HepG2 (cell line): ENCODE measurements around the gene CDH13. TPM values are rescaled to one million over a fixed set of nuclear protein-coding genes. Genes with fewer than 3 reads are reported as not detected.

Experiments
- ATAC-seq: fragments of 200-7000 bp; cut with Tn5 transposase; 3 replicates; pipeline ENCODE4 v1.9.1; 2020; ENCODE audit warnings: mild to moderate bottlenecking, moderate library complexity
- BruUV-seq: library from RNA; stranded (reverse); fragments of 400-500 nt; replicated peaks from 2 replicates; lab custom pipeline; 2021; lab: Mats Ljungman, UMichigan
- CTCF ChIA-PET: fragments of 300-600 bp; formaldehyde crosslinking; extraction: SDS; loops from one replicate; lab custom pipeline; 2021; ENCODE audit warnings: low total read pairs, inconsistent platforms, low intra/inter-chr PET ratio; lab: Yijun Ruan, JAX
- POLR2A ChIA-PET: fragments of 350-600 bp; sonication (Branson Sonifier 250); formaldehyde crosslinking; loops from one replicate; lab custom pipeline; 2020; ENCODE audit warnings: antibody characterized with exemption, inconsistent platforms; lab: Yijun Ruan, JAX
- DNase-seq: peaks from one replicate; pipeline ENCODE4 v3.0.0-alpha.2; 2015; ENCODE audit warnings: low spot score
- FAIRE-seq: peaks from 3 replicates; lab custom pipeline; 2011; peaks lifted over from hg19 to GRCh38; lab: Jason Lieb, UNC
- H2AFZ ChIP-seq: one replicate; pipeline ENCODE4 v1.6.1; 2011; ENCODE audit warnings: low read length, inconsistent platforms
- H3K27ac ChIP-seq: fragments of 300-600 bp; 3 replicates; pipeline ENCODE4 v1.8.0; 2011; ENCODE audit warnings: mixed run types, mild to moderate bottlenecking, mixed read lengths, low read length, inconsistent platforms; ENCODE audit not compliant: insufficient read depth; ENCODE audit errors: extremely low read length
- H3K27me3 ChIP-seq, 2 experiments: fragments of 200-600 bp in 1 of 2; 2 replicates in 1 of 2; 3 replicates in 1 of 2; pipeline versions ENCODE4 v1.6.0 to v1.8.0; 2011; ENCODE audit warnings: low read length in 2 of 2, mild to moderate bottlenecking in 2 of 2, moderate library complexity in 2 of 2, inconsistent platforms in 1 of 2; ENCODE audit not compliant: insufficient read depth in 2 of 2, control insufficient read depth in 1 of 2
- H3K36me3 ChIP-seq, 2 experiments: fragments of 200-600 bp in 1 of 2; replicated peaks in 1 of 2; 2 replicates in 1 of 2; 3 replicates in 1 of 2; pipeline versions ENCODE4 v1.5.1 to v1.8.0; 2011; ENCODE audit warnings: low read length in 2 of 2, inconsistent platforms in 1 of 2; ENCODE audit not compliant: insufficient read depth in 2 of 2, control insufficient read depth in 1 of 2
- H3K4me1 ChIP-seq: 2 replicates; pipeline ENCODE4 v1.5.1; 2012; ENCODE audit warnings: low read length, inconsistent platforms; ENCODE audit not compliant: insufficient read depth
- H3K4me2 ChIP-seq: 2 replicates; pipeline ENCODE4 v1.6.0; 2011; ENCODE audit warnings: low read depth, low read length, inconsistent platforms
- H3K4me3 ChIP-seq, 3 experiments: fragments of 200-600 bp in 1 of 3; sonication (generic), shearing (Covaris generic) in 1 of 3; replicated peaks in 1 of 3; 2 replicates each; pipeline ENCODE4 v1.5.1; 2011 to 2016; ENCODE audit warnings: low read length in 3 of 3, inconsistent platforms in 2 of 3, low read depth in 2 of 3, mild to moderate bottlenecking in 2 of 3, control low read depth in 1 of 3, mixed read lengths in 1 of 3; ENCODE audit not compliant: insufficient read depth in 1 of 3
- H3K79me2 ChIP-seq: one replicate; pipeline ENCODE4 v1.6.1; 2011; ENCODE audit warnings: low read length, inconsistent platforms; ENCODE audit not compliant: insufficient read depth
- H3K9ac ChIP-seq: 2 replicates; pipeline ENCODE4 v1.6.0; 2011; ENCODE audit warnings: mild to moderate bottlenecking, low read depth, low read length, inconsistent platforms; ENCODE audit not compliant: insufficient read depth
- H3K9me3 ChIP-seq: 2 replicates; pipeline ENCODE4 v1.5.1; 2012; ENCODE audit warnings: mild to moderate bottlenecking, low read length
- H4K20me1 ChIP-seq: 2 replicates; pipeline ENCODE4 v1.6.0; 2011; ENCODE audit warnings: inconsistent platforms, mild to moderate bottlenecking, low read length, moderate library complexity; ENCODE audit not compliant: insufficient read depth
- FOXK1 ChIP-seq: sonication (generic); formaldehyde crosslinking; IDR thresholded peaks from 2 replicates; pipeline ENCODE4 v1.4.0; 2020; ENCODE audit warnings: low read depth, missing genetic modification reagents, borderline replicate concordance
- ISX ChIP-seq: sonication (generic); formaldehyde crosslinking; conservative IDR thresholded peaks from 2 replicates; pipeline ENCODE4 v1.5.0; 2020; ENCODE audit warnings: missing genetic modification reagents
- JUNB ChIP-seq: sonication (generic); formaldehyde crosslinking; IDR thresholded peaks from 2 replicates; pipeline ENCODE4 v1.8.0; 2022; ENCODE audit warnings: missing genetic modification reagents, mild to moderate bottlenecking, borderline replicate concordance
- MAFF ChIP-seq: IDR thresholded peaks from 2 replicates; pipeline ENCODE4 v1.6.1; 2011; ENCODE audit warnings: low read depth, low read length, improper control_type of control experiment
- MAFK ChIP-seq, 2 experiments: IDR thresholded peaks in 1 of 2; conservative IDR thresholded peaks in 1 of 2; 2 replicates each; pipeline ENCODE4 v1.6.1; 2011; ENCODE audit warnings: improper control_type of control experiment in 2 of 2, low read length in 2 of 2
- REL ChIP-seq: sonication (generic); formaldehyde crosslinking; conservative IDR thresholded peaks from 2 replicates; pipeline ENCODE4 v1.8.0; 2022; ENCODE audit warnings: mild to moderate bottlenecking, missing genetic modification reagents, moderate library complexity
- ZBED4 ChIP-seq: sonication (generic); formaldehyde crosslinking; IDR thresholded peaks from 2 replicates; pipeline ENCODE4 v1.4.0; 2020; ENCODE audit warnings: missing genetic modification reagents, borderline replicate concordance
- ZKSCAN8 ChIP-seq: IDR thresholded peaks from 2 replicates; pipeline ENCODE4 v1.6.1; 2016; ENCODE audit warnings: borderline replicate concordance, missing genetic modification reagents, missing compliant biosample characterization
- ZNF816 ChIP-seq: sonication (generic); formaldehyde crosslinking; IDR thresholded peaks from 2 replicates; pipeline ENCODE4 v1.8.0; 2022; ENCODE audit warnings: missing genetic modification reagents, mild to moderate bottlenecking, borderline replicate concordance
- WGBS: methylation state at CpG from one replicate; pipeline ENCODE4 v1.1.6; 2017; ENCODE audit warnings: low lambda C conversion rate; 5-methylcytosine and 5-hydroxymethylcytosine counted together
- in situ Hi-C: cut with HindIII; loops from 2 replicates; pipeline ENCODE4 v1.10.0; 2017; ENCODE audit warnings: low pct_unique_long_range_greater_than_20kb; ENCODE audit not compliant: extremely low pct_ligation_motif_present
- intact Hi-C: fragments of 100-400 bp; cut with micrococcal nuclease; formaldehyde crosslinking; loops from one replicate; pipeline ENCODE4 v1.10.0; 2022; ENCODE audit not compliant: unreplicated experiment
- polyA plus RNA-seq, 8 experiments: library from polyadenylated mRNA; depleted of rRNA in 3 of 8; stranded (reverse) in 7 of 8; unstranded in 1 of 8; fragments of >200 nt; fragmentation: Illumina TruSeq in 4 of 8; extraction: Trizol in 4 of 8; gene quantifications; 2 replicates each; pipeline versions ENCODE4 v1.2.1 to v1.2.3, GENCODE V29; 2011 to 2016; ENCODE audit warnings: low read depth in 4 of 8, missing spikeins in 1 of 8, mixed read lengths in 1 of 8; ENCODE audit not compliant: insufficient read depth in 1 of 8
- total RNA-seq, 5 experiments: library from RNA; depleted of rRNA; stranded (reverse); fragments of >200 nt; fragmentation: Illumina TruSeq; extraction: Trizol; gene quantifications; 2 replicates each; pipeline ENCODE4 v1.2.3, GENCODE V29; 2016; ENCODE audit warnings: low read depth in 1 of 5

CDH13 gene
- total and polyA plus RNA-seq, 2 of the 13 experiments (the other 11 are each of a cell fraction or from before 2014, with no cell fraction given), result not detected

GRCh38 chr16:83768986-83769385 is 1142.2 kb downstream of the CDH13 start (continued):
- no peak for TF ChIP-seq ZBED4 (CRISPR knock-in tag)
- TF ChIP-seq ISX (CRISPR knock-in tag), result no peak
- TF ChIP-seq JUNB, result no peak
- TF ChIP-seq ZKSCAN8, result no peak
- TF ChIP-seq REL (CRISPR knock-in tag), result no peak
- TF ChIP-seq ZNF816 (CRISPR knock-in tag), result no peak

- no peaks in the 10 kb centered on the region for H3K4me1 ChIP-seq
- TF ChIP-seq FOXK1 (CRISPR knock-in tag), result no peak
- TF ChIP-seq MAFK (conservative IDR thresholded peaks at IDR 0.05 in 1 of 2, IDR thresholded peaks at IDR 0.05 in 1 of 2; ENCODE audit: low read length in 2 of 2), result peak; percentile 39 to 49; a peak in 3 of 4 replicates
- TF ChIP-seq MAFF, result 0 out of 2 replicates have a peak, but pooled peaks have one; percentile 3
- TF ChIP-seq, all 625 proteins: peak for 2
- ChIA-PET POLR2A (no interaction called here), CTCF (no interaction called here)
- ATAC-seq (no peak), DNase-seq (no peak), FAIRE-seq (no peak)
- no peak overlapping the region for H2AFZ ChIP-seq
- in situ Hi-C loops, result no loop called here
- no peaks in the 10 kb centered on the region for H3K27me3 ChIP-seq
- H3K9ac ChIP-seq, result no peak overlapping the region
- H3K36me3 ChIP-seq, result no peaks in the 10 kb centered on the region
- H3K27ac ChIP-seq, result no peak overlapping the region
- BruUV-seq, result no TSS peak
- no peak overlapping the region for H3K4me2 ChIP-seq
- no peaks in the 10 kb centered on the region for H4K20me1 ChIP-seq
- 8% methylated on average over 5 of the region's 5 CpGs for WGBS
- H3K4me3 ChIP-seq, result no peak overlapping the region
- no peaks in the 10 kb centered on the region for H3K9me3 ChIP-seq
- no peaks in the 10 kb centered on the region for H3K79me2 ChIP-seq
- intact Hi-C loops, result no loop called here
Measured at GRCh38 chr16:83769397-83770008, 1142.7 kb downstream of the CDH13 start.
